ENCODE measurements around the gene SMC3. TPM values are rescaled to one million over a fixed set of nuclear protein-coding genes. Genes with fewer than 3 reads are reported as not detected.

Gene SMC3
- total and polyA plus RNA-seq, 8 donors = 9.3 to 40.6 (median 14.7) TPM

GRCh38 chr10:110574420-110574819 lies 6.9 kb downstream of the SMC3 start:
- DNase-seq = no peak
- Histone ChIP-seq H3K27me3 (no peaks in the 10 kb centered on the region), H3K4me1 (peaks cover 5 to 57% (median 32%) of the 10 kb centered on the region in 4 donors), H3K27ac (no peak overlapping the region), H3K36me3 (peaks cover 14 to 42% (median 34%) of the 10 kb centered on the region in 4 donors), H3K4me3 (no peak overlapping the region), H3K9me3 (no peaks in the 10 kb centered on the region)
- intact Hi-C loops (cut with DNase I; ENCODE audit: low total_unique reads) = no loop called here
- TF ChIP-seq EP300 (IDR thresholded peaks at IDR 0.05) = no peak
- no peak for TF ChIP-seq POLR2AphosphoS5 (IDR thresholded peaks at IDR 0.05)
- TF ChIP-seq CTCF (IDR thresholded peaks at IDR 0.05) = no peak
- no peak for TF ChIP-seq POLR2A (IDR thresholded peaks at IDR 0.05)
- WGBS, 5 donors = 74 to 84% (median 84%) methylated on average over 5 of the region's 5 CpGs

DNA sequence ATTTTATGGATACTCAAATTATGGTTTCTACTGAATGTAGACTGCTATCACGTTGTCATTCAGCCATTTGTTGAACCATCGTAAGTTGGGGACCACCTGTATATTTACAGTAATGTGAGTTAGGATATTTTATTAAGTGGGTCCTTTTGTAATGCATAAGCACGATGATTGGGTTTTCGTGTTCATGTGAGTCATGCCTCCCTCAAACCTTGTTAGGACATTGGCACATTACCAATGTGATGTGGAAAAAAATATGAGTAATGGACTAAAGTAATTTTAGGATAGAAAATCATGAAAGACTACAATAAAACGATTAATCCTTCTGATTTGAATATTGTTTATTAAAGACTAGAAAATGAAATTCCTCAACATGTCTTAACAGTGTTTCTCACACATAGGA lies 8.7 kb downstream of the SMC3 start:
- TF ChIP-seq CTCF (IDR thresholded peaks at IDR 0.05) (no peak), EP300 (IDR thresholded peaks at IDR 0.05) (no peak), POLR2AphosphoS5 (IDR thresholded peaks at IDR 0.05) (no peak), POLR2A (IDR thresholded peaks at IDR 0.05) (no peak)
- no peaks in the 10 kb centered on the region for H3K9me3 ChIP-seq
- H3K4me3 ChIP-seq = no peak overlapping the region
- H3K4me1 ChIP-seq = peaks cover 0 to 39% (median 18%) of the 10 kb centered on the region in 4 donors
- intact Hi-C loops (cut with DNase I; ENCODE audit: low total_unique reads) = no loop called here
- no peak overlapping the region for H3K27ac ChIP-seq
- no peaks in the 10 kb centered on the region for H3K27me3 ChIP-seq
- WGBS, 5 donors = 62 to 77% (median 74%) methylated on average over 5 of the region's 5 CpGs
- peaks cover 21 to 60% (median 52%) of the 10 kb centered on the region in 4 donors for H3K36me3 ChIP-seq
- DNase-seq = no peak

DNA sequence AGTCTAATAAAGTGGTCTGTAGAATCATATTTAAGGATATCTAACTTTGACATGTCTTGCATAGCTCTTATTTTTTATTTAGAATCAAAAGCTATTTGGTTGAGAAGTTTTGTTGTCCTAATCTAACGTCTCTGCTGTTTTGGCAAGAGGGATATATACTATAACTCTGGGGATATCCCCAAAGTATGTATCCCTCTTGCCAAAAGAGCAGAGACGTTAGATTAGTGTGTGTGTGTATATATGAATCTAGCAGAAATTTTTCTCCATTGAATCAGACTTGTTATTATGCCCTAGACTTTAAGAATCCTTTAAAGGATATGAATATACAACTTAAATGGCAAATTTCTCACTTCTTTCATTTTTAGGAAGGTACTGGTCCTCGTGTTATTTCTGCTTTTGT lies 9.6 kb downstream of the SMC3 start:
- 56 to 70% (median 64%) methylated on average over 3 of the region's 3 CpGs for WGBS, 5 donors
- Histone ChIP-seq H3K27ac (no peak overlapping the region), H3K4me1 (peaks cover 0 to 30% (median 14%) of the 10 kb centered on the region in 4 donors), H3K9me3 (no peaks in the 10 kb centered on the region), H3K36me3 (peaks cover 26 to 68% (median 61%) of the 10 kb centered on the region in 4 donors), H3K4me3 (no peak overlapping the region), H3K27me3 (no peaks in the 10 kb centered on the region)
- TF ChIP-seq CTCF (IDR thresholded peaks at IDR 0.05) (no peak), POLR2A (IDR thresholded peaks at IDR 0.05) (no peak), POLR2AphosphoS5 (IDR thresholded peaks at IDR 0.05) (no peak), EP300 (IDR thresholded peaks at IDR 0.05) (no peak)
- DNase-seq = no peak
- intact Hi-C loops (cut with DNase I; ENCODE audit: low total_unique reads) = no loop called here

DNA sequence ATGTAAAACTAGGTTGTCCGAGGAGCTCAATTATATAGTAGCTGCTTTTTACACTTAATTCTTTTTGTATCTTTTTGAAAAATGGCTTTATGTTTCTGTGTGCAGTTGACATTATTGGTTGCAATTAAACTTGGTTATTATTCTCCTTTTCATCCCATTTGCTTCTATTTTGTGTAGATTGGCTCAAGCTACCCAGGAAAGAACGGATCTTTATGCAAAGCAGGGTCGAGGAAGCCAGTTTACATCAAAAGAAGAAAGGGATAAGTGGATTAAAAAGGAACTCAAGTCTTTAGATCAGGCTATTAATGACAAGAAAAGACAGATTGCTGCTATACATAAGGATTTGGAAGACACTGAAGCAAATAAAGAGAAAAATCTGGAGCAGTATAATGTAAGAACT lies 16.5 kb downstream of the SMC3 start:
- no peaks in the 10 kb centered on the region for H3K27me3 ChIP-seq
- no peak overlapping the region for H3K27ac ChIP-seq
- no peaks in the 10 kb centered on the region for H3K4me1 ChIP-seq
- H3K4me3 ChIP-seq = no peak overlapping the region
- WGBS, 5 donors = 92 to 97% (median 93%) methylated on average over 3 of the region's 3 CpGs
- H3K36me3 ChIP-seq = peaks cover 49 to 100% (median 100%) of the 10 kb centered on the region in 4 donors
- TF ChIP-seq EP300 (IDR thresholded peaks at IDR 0.05) = no peak
- no peak for TF ChIP-seq POLR2AphosphoS5 (IDR thresholded peaks at IDR 0.05)
- no peak for TF ChIP-seq CTCF (IDR thresholded peaks at IDR 0.05)
- TF ChIP-seq POLR2A (IDR thresholded peaks at IDR 0.05) = no peak
- H3K9me3 ChIP-seq = no peaks in the 10 kb centered on the region
- no peak for DNase-seq
- intact Hi-C loops (cut with DNase I; ENCODE audit: low total_unique reads) = no loop called here
